ENCODE measurements around the gene FMO5.

The FMO5 gene

DNA sequence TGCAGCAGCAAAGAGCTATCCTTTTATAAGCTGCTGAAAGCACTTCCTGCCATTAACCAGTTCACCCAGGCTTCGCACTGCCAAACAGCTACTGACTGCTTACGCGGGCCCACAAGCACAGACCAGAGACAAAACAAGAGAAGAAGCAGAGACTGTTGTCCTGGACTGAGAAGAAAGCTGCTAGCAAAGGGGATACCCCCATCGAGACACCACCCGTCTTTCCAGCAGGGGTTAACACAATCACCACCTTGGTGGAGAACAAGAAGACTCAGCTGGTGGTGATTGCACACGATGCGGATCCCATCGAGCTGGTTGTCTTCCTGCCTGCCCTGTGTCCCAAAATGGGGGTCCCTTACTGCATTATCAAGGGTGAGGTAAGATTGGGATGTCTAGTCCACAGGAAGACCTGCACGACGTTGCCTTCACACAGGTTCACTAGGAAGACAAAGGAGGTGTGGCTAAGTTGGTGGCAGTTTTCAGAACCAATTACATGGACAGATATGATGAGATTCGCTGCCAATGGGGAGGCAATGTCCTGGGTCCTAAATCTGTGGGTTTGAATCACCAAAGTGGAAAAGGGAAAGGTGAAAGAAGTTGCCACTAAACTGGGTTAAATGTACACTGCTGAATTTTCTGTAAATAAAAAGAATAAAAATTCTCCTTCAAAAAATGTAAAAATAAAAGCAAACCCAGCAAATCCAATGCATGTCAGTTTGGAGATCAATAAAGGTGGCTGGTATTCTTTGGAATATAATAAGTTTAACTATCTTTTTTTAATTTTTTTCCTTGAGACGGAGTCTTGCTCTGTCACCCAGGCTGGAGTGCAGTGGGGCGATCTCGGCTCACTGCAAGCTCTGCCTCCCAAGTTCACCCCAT lies 1.2 kb downstream of the FMO5 start:
- H3K4me1 ChIP-seq = peaks cover 0 to 14% (median 0%) of the 10 kb centered on the region in 4 donors
- H3K27me3 ChIP-seq = no peaks in the 10 kb centered on the region
- no peak for TF ChIP-seq CTCF (IDR thresholded peaks at IDR 0.05)
- H3K36me3 ChIP-seq = no peaks in the 10 kb centered on the region
- intact Hi-C loops (cut with DNase I; ENCODE audit: low total_unique reads) = no loop called here
- no peak overlapping the region for H3K4me3 ChIP-seq
- peak overlapping the region in 1 of 2 donors; percentile 4 for H3K27ac ChIP-seq
- no peak for DNase-seq
- H3K9me3 ChIP-seq = no peaks in the 10 kb centered on the region

DNA sequence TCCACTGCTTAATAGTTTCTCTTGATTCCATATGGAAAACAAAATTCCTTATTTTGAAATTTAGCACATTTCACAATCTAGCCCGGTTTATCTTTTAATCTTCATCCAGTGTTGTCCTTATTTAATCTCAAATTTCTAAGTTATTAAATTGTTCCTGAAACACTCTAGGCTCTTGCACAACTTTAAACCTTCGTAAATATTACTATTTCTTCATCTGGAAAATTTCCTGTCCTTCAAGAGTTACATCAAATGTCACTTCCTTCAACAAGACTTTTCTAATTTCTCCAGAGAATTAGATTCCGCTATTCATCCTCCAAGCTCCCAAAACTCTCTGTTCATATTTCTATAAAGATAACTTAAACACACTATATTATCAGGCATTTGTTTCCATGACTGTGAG lies 6.5 kb downstream of the FMO5 start:
- no peak for TF ChIP-seq CTCF (IDR thresholded peaks at IDR 0.05)
- Histone ChIP-seq H3K27me3 (no peaks in the 10 kb centered on the region), H3K27ac (no peak overlapping the region), H3K4me3 (no peak overlapping the region), H3K4me1 (peaks cover 0 to 1% (median 0%) of the 10 kb centered on the region in 4 donors), H3K36me3 (no peaks in the 10 kb centered on the region), H3K9me3 (no peaks in the 10 kb centered on the region)
- no peak for DNase-seq
- intact Hi-C loops (cut with DNase I; ENCODE audit: low total_unique reads) = no loop called here

DNA sequence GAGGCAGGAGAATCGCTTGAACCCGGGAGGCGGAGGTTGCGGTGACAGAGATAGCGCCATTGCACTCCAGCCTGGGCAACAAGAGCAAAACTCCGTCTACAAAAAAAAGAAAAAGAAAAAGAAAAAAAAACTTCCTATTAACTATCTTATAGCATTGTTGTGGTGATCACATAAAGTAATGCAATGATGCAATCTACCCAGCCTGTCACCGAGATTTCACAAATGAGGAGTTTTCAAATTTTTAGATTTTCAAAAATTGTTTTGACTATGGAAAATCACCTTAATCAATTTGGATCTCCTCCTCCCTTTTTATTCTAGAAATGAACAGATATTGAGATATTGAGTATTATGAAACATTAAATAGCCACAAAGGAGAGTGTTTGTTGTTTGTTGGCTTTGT lies 8.0 kb downstream of the FMO5 start:
- intact Hi-C loops (cut with DNase I; ENCODE audit: low total_unique reads) = no loop called here
- Histone ChIP-seq H3K27ac (no peak overlapping the region), H3K27me3 (no peaks in the 10 kb centered on the region), H3K9me3 (no peaks in the 10 kb centered on the region), H3K36me3 (peaks cover 0 to 1% (median 1%) of the 10 kb centered on the region in 3 donors), H3K4me3 (no peak overlapping the region), H3K4me1 (no peaks in the 10 kb centered on the region)
- no peak for TF ChIP-seq CTCF (IDR thresholded peaks at IDR 0.05)
- DNase-seq = no peak

DNA sequence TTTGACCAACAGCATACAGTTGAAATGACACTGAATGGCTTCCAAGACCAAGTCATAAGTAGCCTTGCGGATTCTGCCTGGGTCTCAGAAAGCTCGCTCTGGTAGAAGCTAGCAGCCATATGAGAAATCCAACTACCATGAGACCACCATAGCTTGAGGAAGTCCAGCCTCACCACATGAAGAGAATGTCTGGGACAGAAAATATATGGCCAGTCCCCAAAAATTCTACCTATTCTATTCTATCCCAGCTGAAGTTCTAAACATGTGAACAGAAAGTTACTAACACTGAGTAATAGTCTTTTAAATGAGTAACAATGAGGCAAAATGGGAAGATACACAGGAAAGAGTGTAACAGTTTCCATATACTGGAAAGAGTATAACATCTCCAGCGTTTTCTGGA lies 9.0 kb downstream of the FMO5 start:
- TF ChIP-seq CTCF (IDR thresholded peaks at IDR 0.05) = no peak
- DNase-seq = no peak
- no peaks in the 10 kb centered on the region for H3K27me3 ChIP-seq
- H3K36me3 ChIP-seq = peaks cover 0 to 8% (median 7%) of the 10 kb centered on the region in 3 donors
- H3K27ac ChIP-seq = no peak overlapping the region
- no peak overlapping the region for H3K4me3 ChIP-seq
- H3K4me1 ChIP-seq = no peaks in the 10 kb centered on the region
- intact Hi-C loops (cut with DNase I; ENCODE audit: low total_unique reads) = no loop called here
- H3K9me3 ChIP-seq = no peaks in the 10 kb centered on the region

GRCh38 chr1:147215540-147215916 lies 9.6 kb downstream of the FMO5 start:
- H3K27ac ChIP-seq = no peak overlapping the region
- H3K4me1 ChIP-seq = no peaks in the 10 kb centered on the region

More at GRCh38 chr1:147215540-147215916, 9.6 kb downstream of the FMO5 start:
- no peak for TF ChIP-seq CTCF (IDR thresholded peaks at IDR 0.05)
- intact Hi-C loops (cut with DNase I; ENCODE audit: low total_unique reads) = no loop called here
- no peaks in the 10 kb centered on the region for H3K27me3 ChIP-seq
- no peaks in the 10 kb centered on the region for H3K9me3 ChIP-seq
- H3K4me3 ChIP-seq = no peak overlapping the region
- no peak for DNase-seq
- peaks cover 0 to 8% (median 7%) of the 10 kb centered on the region in 3 donors for H3K36me3 ChIP-seq

Measured in tibial artery (tissue), 4 donors.